Left hindlimb (tissue), 1 donor: ENCODE results near the gene PLA2R1.

Experiments
- DNase-seq: peaks from one replicate; pipeline ENCODE4 v3.0.0-alpha.2; 2018

PLA2R1 gene

DNA sequence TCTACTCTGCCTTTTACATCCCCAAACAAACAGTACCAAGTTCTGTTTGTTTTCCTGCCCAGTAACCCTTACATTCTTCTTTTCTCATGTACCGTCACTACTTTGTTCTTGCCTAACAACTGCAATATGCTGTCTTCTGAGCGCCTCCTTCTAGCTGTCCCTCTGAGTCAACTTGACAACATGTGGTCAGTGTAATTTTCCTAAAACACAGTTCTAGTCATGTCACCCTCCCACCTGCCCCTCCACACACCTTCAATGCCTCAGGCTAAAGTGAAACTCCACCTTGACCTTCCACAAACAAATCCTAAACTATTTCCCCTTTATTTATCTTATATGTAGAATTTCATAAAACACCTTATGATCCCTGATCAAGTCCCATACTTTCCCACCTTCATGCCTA is 139.9 kb downstream of the PLA2R1 start:
- DNase-seq, result no peak

DNA sequence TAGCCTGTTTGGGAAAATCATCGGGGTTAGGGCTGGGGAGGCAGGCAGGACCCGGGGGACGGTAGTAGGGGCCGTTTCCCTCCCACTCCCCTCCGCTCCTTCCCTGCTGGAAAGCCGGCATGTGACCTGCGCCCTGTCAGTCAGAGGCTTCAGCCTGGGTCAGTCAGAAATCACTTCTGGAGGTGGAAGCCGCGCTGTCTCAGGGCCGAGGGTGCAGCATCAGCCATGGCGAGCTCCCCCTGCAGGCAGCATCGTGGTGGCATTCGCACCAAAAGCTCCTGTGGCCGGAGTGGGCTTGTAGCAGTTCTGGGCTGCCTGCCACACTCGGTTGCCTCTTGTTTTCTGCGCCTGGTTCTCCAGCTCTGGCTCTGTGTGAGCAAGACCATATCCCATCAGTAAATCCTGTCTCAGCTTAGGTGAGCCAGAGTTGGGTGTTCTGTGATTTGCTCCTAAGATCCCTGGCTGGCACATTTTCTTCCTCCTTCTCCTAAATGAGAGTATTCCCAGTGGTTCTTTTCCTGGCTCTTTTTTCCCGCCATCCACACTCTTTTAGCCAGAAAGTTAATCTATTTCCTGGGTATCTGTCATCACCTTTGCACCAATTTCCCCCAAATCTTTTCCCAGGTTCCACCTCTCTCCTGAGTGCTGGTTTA is 140.5 kb downstream of the PLA2R1 start:
- peak; percentile 54 for DNase-seq

DNA sequence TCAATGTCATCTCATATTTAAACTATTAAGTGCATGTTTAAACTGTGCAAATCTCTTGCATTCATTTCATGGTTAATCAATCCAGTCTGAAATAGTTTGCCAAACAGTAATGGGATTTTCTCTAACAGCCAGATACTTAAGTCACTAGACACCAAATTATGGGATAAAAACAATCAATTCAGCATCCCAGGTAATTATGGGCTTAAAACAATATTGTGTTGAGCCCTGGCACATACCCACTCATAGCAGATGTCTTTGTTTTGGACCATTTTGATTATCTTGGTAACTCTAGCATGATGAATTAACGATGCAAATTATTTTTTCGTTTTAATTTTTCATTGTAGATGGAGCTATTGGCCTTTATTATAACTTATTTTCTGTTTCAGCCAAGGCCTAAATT is 145.9 kb downstream of the PLA2R1 start:
- DNase-seq, result no peak

DNA sequence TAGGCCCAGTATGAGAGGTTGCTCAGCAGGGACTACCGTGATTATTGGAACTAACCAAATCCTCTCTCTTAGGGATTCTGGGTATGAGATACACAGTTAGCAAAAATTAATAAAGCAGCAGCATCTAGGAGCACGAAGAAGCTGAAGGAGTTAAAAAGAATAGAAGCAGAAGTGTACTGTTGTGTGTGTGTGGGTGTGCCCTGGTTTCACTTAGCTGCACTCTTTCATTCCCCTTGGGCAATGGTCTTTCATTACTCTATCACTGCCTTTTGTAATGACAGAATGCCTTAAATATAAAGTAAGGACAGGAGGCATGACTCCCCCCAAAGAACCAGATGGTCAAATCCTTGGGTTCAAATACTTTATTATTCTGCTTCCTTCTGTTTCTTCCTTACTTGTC is 148.5 kb downstream of the PLA2R1 start:
- DNase-seq, result no peak

DNA sequence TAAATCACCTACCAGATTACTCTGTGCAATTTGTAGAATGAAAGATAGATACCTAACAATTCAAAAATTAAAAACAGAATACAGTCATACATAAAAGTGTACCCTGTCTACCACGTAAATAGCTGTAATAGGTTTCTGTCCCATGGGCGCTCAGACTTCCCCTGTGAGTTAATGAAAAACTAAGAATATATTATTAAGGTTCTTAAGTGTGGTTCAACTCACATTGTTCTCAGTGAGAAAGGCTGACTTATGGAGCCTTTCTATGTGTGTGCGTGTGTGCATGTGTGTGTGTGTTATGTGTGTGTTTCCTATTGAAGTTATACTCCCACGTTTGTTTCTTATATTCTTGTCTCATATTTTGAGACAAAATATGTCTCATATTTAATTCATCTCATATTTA is 149.8 kb downstream of the PLA2R1 start:
- no peak for DNase-seq

DNA sequence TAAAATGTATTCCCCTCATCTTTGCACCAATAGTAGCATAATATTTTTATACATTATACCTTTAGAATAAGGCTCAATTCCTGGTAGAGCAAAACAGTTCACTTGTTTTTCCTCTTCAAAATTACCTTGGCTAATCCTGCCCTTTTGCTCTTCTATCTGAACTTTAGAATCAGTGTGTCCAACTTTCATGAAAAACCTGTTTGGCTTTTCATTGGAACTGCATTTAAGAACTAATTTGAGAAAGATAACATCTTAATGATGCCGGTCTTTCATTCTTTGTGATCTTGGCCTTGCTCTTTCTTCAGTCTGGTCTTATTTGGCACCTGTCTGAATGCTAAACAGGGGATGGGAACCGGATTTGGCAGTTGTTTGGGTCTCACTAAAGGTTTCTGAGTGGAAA is 151.5 kb downstream of the PLA2R1 start:
- DNase-seq, result no peak

DNA sequence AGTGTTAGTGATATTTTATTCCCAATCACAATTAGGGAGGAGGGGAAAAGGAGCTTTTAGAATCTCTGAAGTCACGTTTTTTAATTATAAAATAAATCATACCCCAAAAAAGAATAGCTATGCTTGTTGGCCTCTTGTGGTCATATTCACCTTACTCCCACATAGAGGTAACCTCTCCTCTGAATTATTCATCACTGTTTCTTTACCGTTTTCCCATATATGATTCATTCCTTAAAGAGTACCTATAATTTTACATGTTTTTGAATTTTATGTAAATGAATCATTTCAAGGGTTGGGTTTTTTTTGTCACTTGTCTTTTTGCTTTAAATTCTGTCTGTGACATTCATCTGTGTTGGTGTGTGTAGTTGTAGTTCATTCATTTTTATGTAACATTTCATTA is 153.8 kb downstream of the PLA2R1 start:
- DNase-seq, result no peak

DNA sequence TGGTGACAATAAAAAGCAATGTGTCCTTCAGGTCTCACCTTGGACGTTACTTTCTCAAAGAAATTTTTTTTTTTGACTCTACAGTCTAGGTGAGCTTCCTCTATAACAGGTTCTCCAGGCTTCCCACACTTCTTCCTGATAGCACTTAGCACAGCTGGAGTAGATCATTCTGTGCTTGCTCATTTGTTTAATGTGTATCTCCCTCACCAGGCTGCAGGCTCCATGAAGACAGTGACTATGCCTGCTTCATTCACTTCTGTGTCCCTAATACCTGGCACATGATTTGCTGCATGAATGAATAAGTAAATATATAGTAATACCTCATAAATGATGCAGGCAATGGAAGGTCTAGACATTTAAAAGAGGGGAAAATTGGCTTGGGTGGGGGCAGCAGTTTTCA is 154.5 kb downstream of the PLA2R1 start:
- no peak for DNase-seq

DNA sequence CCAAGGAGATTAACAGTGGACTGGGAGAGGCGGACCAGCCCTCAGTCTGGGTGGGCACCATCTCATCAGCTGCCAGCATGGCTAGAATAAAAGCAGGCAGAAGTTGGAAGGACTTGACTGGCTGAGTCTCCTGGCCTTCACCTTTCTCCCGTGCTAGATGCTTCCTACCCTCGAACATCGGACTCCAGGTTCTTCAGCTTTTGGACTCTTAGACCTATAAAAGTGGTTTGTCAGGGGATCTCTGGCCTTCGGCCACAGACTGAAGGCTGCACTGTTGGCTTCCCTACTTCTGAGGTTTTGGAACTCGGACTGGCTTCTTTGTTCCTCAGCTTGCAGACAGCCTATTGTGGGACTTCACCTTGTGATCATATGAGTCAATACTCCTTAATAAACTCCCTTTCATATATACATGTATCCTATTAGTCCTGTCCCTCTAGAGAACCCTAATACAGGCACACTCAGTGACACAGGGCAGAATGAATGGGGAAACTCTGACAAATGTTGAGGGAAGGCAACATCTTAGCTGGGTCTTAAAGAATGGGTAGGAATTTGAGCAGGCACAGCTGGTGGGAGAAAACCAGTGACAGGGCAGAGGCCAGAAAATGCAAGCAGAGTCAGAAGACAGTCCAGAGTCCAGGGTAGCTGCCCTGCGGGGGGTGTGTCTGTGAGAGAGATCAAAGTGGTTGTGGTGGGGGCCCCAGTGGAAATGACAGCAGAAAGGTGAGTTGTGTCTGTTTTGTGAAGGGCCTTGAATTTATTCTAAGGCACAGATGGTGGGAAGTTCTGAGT is 156.3 kb downstream of the PLA2R1 start:
- DNase-seq, result no peak

DNA sequence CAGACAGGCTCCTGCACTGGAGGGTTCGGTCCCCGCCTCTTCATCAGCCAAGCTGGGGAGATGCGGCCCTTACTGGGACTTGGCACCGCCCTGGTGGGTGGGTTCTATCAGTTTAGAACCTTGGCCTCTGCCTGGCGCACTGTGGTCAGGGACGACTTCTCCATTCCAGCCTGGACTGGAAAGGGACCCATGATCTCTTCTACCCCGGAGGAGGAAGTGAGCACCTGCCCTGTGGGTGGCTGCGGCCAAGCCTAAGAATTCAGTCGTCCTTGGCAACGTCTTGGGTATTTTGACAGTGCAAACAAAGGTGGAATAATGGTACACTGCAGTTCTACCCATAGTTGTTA is 157.5 kb downstream of the PLA2R1 start:
- DNase-seq, result no peak

DNA sequence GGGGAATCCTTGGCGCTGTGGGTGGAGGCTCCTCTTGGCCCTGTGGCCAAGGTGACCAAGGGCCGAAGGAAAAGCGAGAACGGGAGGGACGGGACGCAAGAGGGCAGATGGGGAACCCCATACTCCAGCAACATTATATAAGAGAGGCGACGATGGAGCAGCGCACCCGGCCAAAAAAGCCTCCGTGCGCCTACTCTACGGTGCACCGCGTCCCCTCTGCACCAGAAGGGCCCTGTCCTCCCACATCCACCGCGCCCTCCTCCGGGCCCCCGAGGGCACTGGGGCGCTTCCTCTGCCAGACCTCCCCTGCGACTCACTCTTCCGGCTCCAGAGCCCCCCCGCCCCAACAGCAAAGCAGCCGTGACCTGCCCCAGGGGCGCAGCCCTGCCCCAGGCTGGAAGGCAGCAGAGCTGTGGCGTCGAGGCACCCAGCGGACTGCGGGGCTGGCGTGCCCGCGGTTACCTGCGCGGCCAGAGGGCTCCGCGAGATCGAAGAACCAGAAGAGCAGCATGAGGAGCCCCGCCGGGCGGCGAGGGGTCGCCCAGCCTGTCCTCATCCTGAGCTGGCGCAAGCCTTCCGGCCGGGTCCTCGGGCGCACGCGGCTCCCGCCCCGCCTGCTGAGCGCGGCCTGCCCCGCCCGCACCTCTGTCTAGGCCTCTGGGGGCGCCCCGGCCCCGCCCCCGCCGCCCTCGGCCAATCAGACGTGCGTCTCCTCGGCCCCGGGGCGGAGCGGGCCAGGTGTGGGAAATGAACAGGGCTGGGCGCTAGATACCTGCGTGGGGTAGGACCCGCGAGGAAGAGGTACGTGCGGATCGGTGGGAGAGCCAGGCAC is 158.1 kb downstream of the PLA2R1 start, which contains the start of gene LY75:
LY75 (minus strand) TSS at position 630 of the 832 bp plus-strand sequence.
- no peak for DNase-seq

DNA sequence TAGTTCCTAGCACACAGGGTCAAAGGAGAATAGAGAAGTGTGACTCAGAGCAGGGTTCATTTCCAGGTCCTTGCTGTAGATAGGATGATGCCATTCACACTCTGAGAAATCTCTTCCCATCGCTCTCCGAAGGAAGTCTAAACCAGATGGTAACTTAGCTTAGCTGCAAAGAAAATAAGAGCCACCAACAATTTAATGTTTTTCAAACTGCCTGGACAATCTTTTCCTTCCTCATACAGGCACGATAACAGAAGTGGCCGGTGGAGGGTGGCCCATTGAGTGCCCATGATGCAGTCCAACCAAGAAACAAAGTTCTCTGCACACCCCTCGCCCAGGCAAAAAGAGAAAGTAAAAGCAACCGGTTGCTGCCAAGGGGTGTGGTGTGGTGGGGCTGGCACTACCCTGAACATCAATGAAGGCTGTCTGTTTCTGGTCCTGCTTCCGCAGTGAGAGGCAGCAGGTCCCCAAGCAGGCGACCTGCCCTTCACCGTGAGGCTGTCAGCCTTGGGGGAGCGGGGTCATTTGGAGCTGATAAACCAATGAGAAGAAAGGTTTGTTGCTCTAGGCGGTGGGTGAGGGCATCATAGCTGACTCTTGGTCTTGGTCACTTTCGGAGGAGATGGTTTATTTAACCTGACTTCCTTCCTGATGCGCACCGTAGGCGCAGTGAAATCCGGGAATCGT is 158.8 kb downstream of the PLA2R1 start:
- DNase-seq, result no peak

DNA sequence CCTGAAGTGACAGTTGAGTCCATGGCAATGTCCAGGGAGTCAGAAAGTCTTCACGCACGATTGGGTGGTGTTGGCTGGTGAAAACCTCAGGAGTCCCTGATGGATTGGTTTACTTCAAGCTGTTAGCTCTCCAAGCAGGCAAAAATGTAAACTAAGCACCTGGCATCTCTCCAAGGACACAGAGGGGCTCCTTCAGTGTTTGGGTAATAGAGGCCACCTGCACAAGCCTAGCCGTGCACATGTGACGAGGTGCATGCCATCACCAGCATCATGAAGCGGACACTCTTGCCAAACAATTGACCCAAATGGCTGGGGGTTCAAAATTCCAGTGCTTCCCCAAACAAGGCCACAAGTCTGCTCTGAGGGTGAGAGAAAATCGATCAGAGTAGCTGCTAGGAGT is 159.7 kb downstream of the PLA2R1 start:
- DNase-seq, result no peak

DNA sequence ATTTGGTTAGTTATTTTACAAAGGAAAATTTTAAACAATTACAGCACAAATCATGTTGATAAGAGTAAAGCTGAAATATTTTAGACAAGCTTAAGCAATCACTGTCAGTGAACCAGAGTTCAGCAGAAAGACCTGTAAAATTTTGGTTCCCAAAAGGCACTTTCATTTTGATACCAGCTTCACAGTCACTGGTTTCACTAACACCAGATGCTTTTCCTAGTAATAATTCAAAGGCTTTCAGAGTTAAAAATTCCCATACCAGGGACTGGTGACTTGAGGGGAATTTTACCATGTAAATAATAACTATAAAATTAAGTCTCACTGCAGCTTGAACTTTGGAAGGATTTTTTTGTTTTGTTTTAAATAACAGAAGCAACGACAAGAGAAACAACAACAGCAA is 162.1 kb downstream of the PLA2R1 start:
- no peak for DNase-seq

DNA sequence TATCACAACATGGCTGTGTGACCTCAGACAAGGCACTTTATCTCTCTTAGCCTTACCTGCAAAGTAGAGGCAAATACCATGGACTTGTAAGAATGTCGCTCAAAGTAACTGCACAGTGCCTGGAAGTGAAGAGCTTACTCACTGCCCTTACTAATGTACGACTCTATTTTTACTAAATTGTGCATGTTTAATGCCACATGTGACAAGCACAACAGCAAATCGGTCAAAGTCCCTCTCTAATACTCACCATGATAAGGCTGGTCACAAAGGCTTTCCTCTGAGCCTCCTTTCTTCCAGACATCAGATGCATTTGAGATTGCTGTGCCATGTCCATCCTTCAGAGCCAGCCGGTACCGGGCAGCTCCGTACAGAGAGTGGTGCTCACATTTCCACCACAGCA is 164.0 kb downstream of the PLA2R1 start:
- no peak for DNase-seq

DNA sequence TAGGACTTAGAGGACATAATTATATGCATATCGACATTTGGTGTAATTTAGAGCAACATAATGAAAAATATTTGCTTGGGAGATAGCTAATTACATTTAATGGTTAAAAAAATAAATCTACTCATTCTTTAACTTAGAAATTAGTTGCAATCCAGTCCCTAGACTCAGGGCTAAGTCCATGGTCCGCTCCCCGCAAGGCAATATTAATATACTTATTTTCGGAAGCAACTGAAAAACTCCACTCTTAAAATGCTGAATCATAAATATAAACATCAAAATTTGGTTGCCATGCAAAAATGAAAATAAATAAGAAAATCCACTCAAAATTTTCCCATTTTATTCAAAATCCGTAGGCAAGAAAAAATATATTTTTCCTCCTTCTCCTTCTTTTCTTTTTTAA is 164.7 kb downstream of the PLA2R1 start:
- no peak for DNase-seq

DNA sequence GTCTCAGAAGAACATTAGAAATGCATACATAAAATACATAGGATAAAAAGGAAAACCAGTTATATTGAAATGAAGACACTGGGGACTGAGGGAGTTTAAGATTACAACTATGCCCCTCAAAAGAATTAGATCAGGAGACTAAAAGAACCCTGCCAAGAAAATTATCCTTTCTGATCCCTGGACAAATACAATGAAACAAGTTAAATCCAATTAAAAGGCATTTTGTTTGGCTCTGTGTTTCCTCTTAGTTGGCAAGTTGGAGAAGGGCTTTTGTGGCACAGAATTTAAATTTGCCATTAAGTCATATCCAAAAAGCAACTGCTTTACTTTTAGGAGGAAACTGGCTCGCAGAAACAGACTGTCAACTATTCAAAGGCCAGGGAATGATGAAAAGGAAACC is 165.3 kb downstream of the PLA2R1 start:
- DNase-seq, result no peak

DNA sequence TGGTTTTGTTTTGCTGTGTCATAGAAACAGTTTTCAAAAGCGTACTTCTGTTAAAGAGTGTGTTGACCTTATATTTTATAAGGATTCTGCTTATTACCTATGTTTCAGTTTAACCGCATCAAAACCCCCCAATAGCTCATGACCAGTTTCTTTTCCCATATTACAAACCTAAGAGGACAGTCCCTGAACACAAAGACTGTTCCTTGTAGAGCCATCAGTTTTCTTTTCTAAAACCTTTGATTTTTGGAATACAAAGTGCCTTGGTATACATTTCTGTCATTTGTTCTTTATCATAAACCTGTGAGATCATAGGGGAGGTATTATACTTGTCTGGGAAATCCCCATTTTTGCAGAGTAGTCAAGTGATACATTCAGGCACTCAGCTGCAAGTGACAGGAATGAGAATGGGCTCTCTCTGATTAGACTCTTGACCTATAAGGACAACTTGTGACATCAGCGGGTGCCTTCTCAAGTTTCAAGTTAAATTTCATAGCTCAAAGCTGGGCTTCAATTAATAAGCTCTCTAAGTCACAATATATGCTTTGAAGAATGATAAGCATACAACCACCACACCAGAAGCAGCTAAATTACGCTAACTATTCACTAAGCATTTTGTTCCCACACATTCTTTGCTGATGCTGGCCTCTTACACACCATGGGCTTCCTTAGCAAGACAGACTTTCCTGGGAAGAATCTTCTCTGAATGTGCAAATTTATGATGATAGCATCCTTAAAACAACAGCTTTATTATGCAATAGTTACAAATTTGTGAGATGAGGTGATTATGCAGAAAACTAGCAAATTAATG is 167.0 kb downstream of the PLA2R1 start:
- no peak for DNase-seq

DNA sequence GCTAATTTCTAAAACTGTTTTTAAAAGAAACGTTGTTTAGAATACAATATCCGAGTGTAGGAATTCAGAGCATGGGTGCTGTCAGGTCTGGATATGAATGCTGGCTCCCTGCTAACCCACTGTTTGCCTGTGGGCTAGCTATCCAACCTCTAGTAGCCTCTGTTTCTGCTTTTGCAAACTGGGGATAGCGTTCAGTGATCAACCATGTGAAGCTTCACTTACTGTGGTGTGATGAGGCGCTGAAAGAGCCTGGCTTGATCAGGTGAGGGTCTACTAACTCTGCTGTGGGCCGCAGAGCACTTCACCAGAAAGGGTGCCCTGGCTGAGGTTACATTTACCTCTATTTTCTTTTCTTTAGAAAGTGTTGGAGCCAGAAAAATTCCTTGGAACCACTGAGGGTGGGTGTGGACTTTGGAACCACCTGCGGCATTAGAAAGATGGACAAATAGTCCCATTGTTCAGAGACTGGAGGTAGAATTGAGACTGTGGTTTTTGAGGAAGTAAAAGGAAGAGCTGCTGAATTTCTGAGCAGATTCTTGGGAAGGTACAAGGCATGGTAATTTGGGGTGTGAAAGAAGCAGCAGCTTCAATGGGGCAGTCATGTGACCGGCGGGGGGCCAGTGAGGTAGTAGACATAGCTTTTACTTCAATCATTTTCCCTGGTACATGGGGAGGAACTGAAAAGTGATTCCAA is 168.1 kb downstream of the PLA2R1 start:
- no peak for DNase-seq

DNA sequence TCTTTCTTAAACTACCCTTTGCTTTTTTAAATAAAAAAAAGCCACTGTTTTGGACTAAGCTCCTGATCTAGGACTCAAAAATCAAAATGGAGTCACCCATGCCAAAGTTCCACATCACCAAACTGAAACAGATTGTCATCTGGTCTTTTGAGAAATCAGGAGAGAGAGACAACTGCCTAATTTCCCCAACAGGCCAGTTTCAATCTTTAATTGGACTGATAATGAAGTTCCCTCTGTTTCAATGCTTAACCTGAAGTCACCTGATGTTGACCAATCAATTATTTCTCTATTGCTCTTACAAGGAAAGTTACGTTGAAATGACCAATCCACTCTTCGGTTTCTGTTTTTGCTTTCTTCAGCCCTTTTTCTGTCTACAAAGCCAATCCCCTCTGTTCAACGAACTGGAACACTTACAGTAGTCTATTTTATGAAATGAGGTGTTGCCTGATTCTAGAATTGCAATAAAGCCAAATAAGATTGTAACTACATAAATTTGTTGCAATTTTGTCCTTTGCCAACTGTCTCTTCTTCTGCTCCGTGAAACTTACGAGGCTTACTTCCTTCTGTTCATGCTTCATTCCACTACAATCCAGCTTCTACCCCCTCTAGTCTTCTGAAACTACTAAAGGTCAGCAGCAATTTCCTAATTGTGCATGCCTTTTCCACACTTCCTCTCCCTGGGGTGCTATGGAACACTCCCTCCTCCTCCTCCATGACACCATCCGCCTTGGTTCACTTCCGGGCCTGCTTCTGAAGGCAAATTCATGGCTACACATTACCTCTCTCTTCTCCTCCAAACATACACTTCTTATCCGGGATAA is 169.2 kb downstream of the PLA2R1 start:
- DNase-seq, result no peak
